Measurements from ENCODE around the gene NEXN.

GRCh38 chr1:77989744-77990143 is 101.3 kb downstream of the NEXN start:
- no peak for TF ChIP-seq JUND (IDR thresholded peaks at IDR 0.05)
- TF ChIP-seq YY1 (IDR thresholded peaks at IDR 0.05; ENCODE audit: low read depth), result no peak
- TF ChIP-seq, protein P1, sequence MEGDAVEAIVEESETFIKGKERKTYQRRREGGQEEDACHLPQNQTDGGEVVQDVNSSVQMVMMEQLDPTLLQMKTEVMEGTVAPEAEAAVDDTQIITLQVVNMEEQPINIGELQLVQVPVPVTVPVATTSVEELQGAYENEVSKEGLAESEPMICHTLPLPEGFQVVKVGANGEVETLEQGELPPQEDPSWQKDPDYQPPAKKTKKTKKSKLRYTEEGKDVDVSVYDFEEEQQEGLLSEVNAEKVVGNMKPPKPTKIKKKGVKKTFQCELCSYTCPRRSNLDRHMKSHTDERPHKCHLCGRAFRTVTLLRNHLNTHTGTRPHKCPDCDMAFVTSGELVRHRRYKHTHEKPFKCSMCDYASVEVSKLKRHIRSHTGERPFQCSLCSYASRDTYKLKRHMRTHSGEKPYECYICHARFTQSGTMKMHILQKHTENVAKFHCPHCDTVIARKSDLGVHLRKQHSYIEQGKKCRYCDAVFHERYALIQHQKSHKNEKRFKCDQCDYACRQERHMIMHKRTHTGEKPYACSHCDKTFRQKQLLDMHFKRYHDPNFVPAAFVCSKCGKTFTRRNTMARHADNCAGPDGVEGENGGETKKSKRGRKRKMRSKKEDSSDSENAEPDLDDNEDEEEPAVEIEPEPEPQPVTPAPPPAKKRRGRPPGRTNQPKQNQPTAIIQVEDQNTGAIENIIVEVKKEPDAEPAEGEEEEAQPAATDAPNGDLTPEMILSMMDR (IDR thresholded peaks at IDR 0.05), result no peak
- no peak for TF ChIP-seq USF1 (IDR thresholded peaks at IDR 0.05; ENCODE audit: borderline replicate concordance, low read depth)
- TF ChIP-seq TAF1 (IDR thresholded peaks at IDR 0.05; ENCODE audit: borderline replicate concordance, low read depth, low read length), result no peak
- TF ChIP-seq CHD2 (IDR thresholded peaks at IDR 0.05; ENCODE audit: low read length, partially characterized antibody), result no peak
- TF ChIP-seq EZH2phosphoT487 (IDR thresholded peaks at IDR 0.05; ENCODE audit: borderline replicate concordance, low read depth), result no peak
- no peak for TF ChIP-seq POLR2AphosphoS5 (IDR thresholded peaks at IDR 0.05; ENCODE audit: low read depth, low read length)
- no peak for TF ChIP-seq RAD21 (IDR thresholded peaks at IDR 0.05; ENCODE audit: low read length)
- no peak for TF ChIP-seq EP300 (IDR thresholded peaks at IDR 0.05; ENCODE audit: borderline replicate concordance in 1 of 2, low read depth in 1 of 2, low read length in 1 of 2)
